Vagina (tissue), 2 donors: ENCODE measurements around the gene CSGALNACT2.

Experiments used
- CTCF ChIP-seq, 3 experiments: fragments of 450-650 bp in 2 of 3; fragments of 200-600 bp in 1 of 3; sonication (generic) in 1 of 3; IDR thresholded peaks; one replicate each; pipeline ENCODE4 v1.5.1; 2017 to 2019; ENCODE audit warnings: antibody characterized with exemption in 3 of 3, mild to moderate bottlenecking in 2 of 3, moderate library complexity in 2 of 3
- POLR2A ChIP-seq, 2 donors: fragments of 450-650 bp; IDR thresholded peaks; one replicate each; pipeline ENCODE4 v1.6.1; 2017; ENCODE audit warnings: antibody characterized with exemption in 2 of 2, mild to moderate bottlenecking in 2 of 2, moderate library complexity in 2 of 2
- POLR2AphosphoS5 ChIP-seq, 2 donors: sonication (generic); formaldehyde crosslinking; IDR thresholded peaks; one replicate each; pipeline ENCODE4 v1.9.0; 2017; ENCODE audit warnings: antibody characterized with exemption in 2 of 2, mild to moderate bottlenecking in 2 of 2, low read depth in 1 of 2; ENCODE audit not compliant: insufficient read depth in 1 of 2

GRCh38 chr10:43160921-43161255 lies 22.6 kb downstream of the CSGALNACT2 start:
- TF ChIP-seq CTCF (IDR thresholded peaks at IDR 0.05), result no peak
- no peak for TF ChIP-seq POLR2A (IDR thresholded peaks at IDR 0.05)
- no peak for TF ChIP-seq POLR2AphosphoS5 (IDR thresholded peaks at IDR 0.05; ENCODE audit: insufficient read depth in 1 of 2, low read depth in 1 of 2)
